ENCODE data around the gene POU4F1.

GRCh38 chr13:78593129-78593528 lies 10.2 kb downstream of the POU4F1 start:
- TF ChIP-seq CTCF (IDR thresholded peaks at IDR 0.05): no peak
- no peak for TF ChIP-seq POLR2A (IDR thresholded peaks at IDR 0.05)

Data from right lobe of liver (tissue), 4 donors.